Measurements from ENCODE around the gene SLC25A21. TPM values are rescaled to one million over a fixed set of nuclear protein-coding genes. Genes with fewer than 3 reads are reported as not detected.

Gene SLC25A21
- total RNA-seq, 2 experiments from 2014 or later: not detected

GRCh38 chr14:37023875-37024565, 148.4 kb downstream of the SLC25A21 start:
- CTCF ChIA-PET: no interaction called here
- Histone ChIP-seq H3K27me3 (ENCODE audit: control insufficient read depth in 1 of 2, insufficient read depth in 2 of 2, low read length in 2 of 2) (no peaks in the 10 kb centered on the region), H3K36me3 (ENCODE audit: insufficient read depth, low read length) (no peaks in the 10 kb centered on the region), H3K27ac (ENCODE audit: low read depth in 1 of 2, low read length in 2 of 2) (no peak overlapping the region), H3K4me3 (ENCODE audit: low read length) (no peak overlapping the region), H3K4me1 (ENCODE audit: insufficient read depth, low read length) (no peaks in the 10 kb centered on the region), H3K9me3 (ENCODE audit: control insufficient read depth in 1 of 2, insufficient read depth in 1 of 2, low read length in 2 of 2) (no peaks in the 10 kb centered on the region)
- no peaks in the 10 kb centered on the region for H3K36me3 Mint-ChIP-seq (ENCODE audit: low read depth)
- H3K4me1 Mint-ChIP-seq (ENCODE audit: low read depth): no peaks in the 10 kb centered on the region
- intact Hi-C loops (cut with DNase I, micrococcal nuclease): no loop called here
- TF ChIP-seq, protein P1, sequence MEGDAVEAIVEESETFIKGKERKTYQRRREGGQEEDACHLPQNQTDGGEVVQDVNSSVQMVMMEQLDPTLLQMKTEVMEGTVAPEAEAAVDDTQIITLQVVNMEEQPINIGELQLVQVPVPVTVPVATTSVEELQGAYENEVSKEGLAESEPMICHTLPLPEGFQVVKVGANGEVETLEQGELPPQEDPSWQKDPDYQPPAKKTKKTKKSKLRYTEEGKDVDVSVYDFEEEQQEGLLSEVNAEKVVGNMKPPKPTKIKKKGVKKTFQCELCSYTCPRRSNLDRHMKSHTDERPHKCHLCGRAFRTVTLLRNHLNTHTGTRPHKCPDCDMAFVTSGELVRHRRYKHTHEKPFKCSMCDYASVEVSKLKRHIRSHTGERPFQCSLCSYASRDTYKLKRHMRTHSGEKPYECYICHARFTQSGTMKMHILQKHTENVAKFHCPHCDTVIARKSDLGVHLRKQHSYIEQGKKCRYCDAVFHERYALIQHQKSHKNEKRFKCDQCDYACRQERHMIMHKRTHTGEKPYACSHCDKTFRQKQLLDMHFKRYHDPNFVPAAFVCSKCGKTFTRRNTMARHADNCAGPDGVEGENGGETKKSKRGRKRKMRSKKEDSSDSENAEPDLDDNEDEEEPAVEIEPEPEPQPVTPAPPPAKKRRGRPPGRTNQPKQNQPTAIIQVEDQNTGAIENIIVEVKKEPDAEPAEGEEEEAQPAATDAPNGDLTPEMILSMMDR (IDR thresholded peaks at IDR 0.05): no peak
- H3K27me3 Mint-ChIP-seq: no peaks in the 10 kb centered on the region
- ATAC-seq (ENCODE audit: poor library complexity): no peak
- peaks cover 3% of the 10 kb centered on the region for H3K9me3 Mint-ChIP-seq
- DNase-seq: no peak
- H3K27ac Mint-ChIP-seq: no peak overlapping the region
- no peak overlapping the region for H3K4me3 Mint-ChIP-seq
- POLR2A ChIA-PET: no interaction called here

DNA sequence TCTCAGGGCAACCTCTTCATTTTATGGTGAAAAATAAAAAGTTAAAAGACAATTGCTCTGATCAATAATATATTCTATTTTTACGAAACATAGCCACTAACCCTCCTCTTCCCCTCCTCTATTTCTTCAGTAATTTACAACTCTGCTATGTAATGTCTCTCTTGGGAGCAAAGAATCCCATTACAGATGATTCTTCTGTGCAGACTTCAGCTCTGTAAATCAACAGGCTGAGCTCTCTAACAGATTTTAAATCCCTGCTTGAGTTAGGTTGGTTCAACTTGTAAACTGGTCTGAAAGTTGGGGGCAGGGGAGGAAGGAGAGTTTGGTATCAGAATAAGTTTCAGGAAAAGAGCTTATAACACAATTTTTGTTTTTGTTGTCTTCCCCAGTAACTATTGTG, 151.0 kb downstream of the SLC25A21 start:
- intact Hi-C loops (cut with DNase I, micrococcal nuclease): no loop called here
- ChIA-PET POLR2A (no interaction called here), CTCF (no interaction called here)
- H3K4me1 ChIP-seq (ENCODE audit: insufficient read depth, low read length): no peaks in the 10 kb centered on the region
- H3K36me3 ChIP-seq (ENCODE audit: insufficient read depth, low read length): no peaks in the 10 kb centered on the region
- Mint-ChIP-seq H3K36me3 (ENCODE audit: low read depth) (no peaks in the 10 kb centered on the region), H3K4me1 (ENCODE audit: low read depth) (no peaks in the 10 kb centered on the region), H3K9me3 (peaks cover 6% of the 10 kb centered on the region), H3K27me3 (no peaks in the 10 kb centered on the region), H3K4me3 (no peak overlapping the region), H3K27ac (no peak overlapping the region)
- H3K27ac ChIP-seq (ENCODE audit: low read depth in 1 of 2, low read length in 2 of 2): no peak overlapping the region
- no peak for ATAC-seq (ENCODE audit: poor library complexity)
- no peak overlapping the region for H3K4me3 ChIP-seq (ENCODE audit: low read length)
- H3K9me3 ChIP-seq (ENCODE audit: control insufficient read depth in 1 of 2, insufficient read depth in 1 of 2, low read length in 2 of 2): no peaks in the 10 kb centered on the region
- DNase-seq: no peak
- no peaks in the 10 kb centered on the region for H3K27me3 ChIP-seq (ENCODE audit: control insufficient read depth in 1 of 2, insufficient read depth in 2 of 2, low read length in 2 of 2)
- TF ChIP-seq, protein P1 (IDR thresholded peaks at IDR 0.05): no peak

DNA sequence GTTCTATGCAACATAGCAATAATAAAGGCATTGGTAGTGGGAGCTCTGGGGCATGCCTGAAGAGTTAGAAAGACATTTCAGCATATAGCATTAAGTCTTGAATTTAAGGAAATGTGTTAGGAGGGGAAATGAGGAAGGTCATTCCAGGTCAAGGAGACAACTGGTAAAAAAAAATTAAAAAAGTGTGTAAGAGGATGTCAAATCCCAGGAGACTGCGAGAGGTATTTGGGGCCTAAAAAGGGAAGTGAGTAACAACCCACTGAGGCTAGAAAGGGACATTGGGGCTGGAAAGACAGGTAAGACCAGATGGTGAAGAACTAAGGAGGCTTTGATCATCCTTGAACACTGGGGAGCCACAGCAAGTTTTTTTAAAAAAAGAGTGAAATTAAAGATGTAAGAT, 152.9 kb downstream of the SLC25A21 start:
- Histone ChIP-seq H3K4me3 (ENCODE audit: low read length) (no peak overlapping the region), H3K9me3 (ENCODE audit: control insufficient read depth in 1 of 2, insufficient read depth in 1 of 2, low read length in 2 of 2) (no peaks in the 10 kb centered on the region), H3K27ac (ENCODE audit: low read depth in 1 of 2, low read length in 2 of 2) (no peak overlapping the region), H3K27me3 (ENCODE audit: control insufficient read depth in 1 of 2, insufficient read depth in 2 of 2, low read length in 2 of 2) (no peaks in the 10 kb centered on the region), H3K36me3 (ENCODE audit: insufficient read depth, low read length) (no peaks in the 10 kb centered on the region), H3K4me1 (ENCODE audit: insufficient read depth, low read length) (no peaks in the 10 kb centered on the region)
- POLR2A ChIA-PET: no interaction called here
- no peaks in the 10 kb centered on the region for H3K36me3 Mint-ChIP-seq (ENCODE audit: low read depth)
- no peak for ATAC-seq (ENCODE audit: poor library complexity)
- CTCF ChIA-PET: no interaction called here
- TF ChIP-seq, protein P1 (IDR thresholded peaks at IDR 0.05): no peak
- no peaks in the 10 kb centered on the region for H3K4me1 Mint-ChIP-seq (ENCODE audit: low read depth)
- peaks cover 6% of the 10 kb centered on the region for H3K9me3 Mint-ChIP-seq
- H3K27ac Mint-ChIP-seq: no peak overlapping the region
- no peak for DNase-seq
- H3K27me3 Mint-ChIP-seq: no peaks in the 10 kb centered on the region
- intact Hi-C loops (cut with DNase I, micrococcal nuclease): no loop called here
- no peak overlapping the region for H3K4me3 Mint-ChIP-seq

Measured in CD4-positive, alpha-beta T cell (primary cell).